Neuronal stem cell (in vitro differentiated cells): Measurements from ENCODE around the gene CEACAM16.

Source experiments
- DNase-seq: peaks from one replicate; pipeline ENCODE4 v3.0.0-alpha.2; 2013; ENCODE audit warnings: low spot score
- H2AFZ ChIP-seq: one replicate; pipeline ENCODE4 v1.6.1; 2013; ENCODE audit warnings: mild to moderate bottlenecking, low read length, inconsistent platforms
- H2AK5ac ChIP-seq: 2 replicates; pipeline ENCODE4 v1.6.1; 2013; ENCODE audit warnings: low read depth, mild to moderate bottlenecking, inconsistent platforms, low read length, moderate library complexity, mixed read lengths
- H2BK120ac ChIP-seq: 2 replicates; pipeline ENCODE4 v1.6.1; 2013; ENCODE audit warnings: low read depth, mild to moderate bottlenecking, inconsistent platforms, low read length, moderate library complexity, mixed read lengths
- H2BK12ac ChIP-seq: one replicate; pipeline ENCODE4 v1.6.1; 2013; ENCODE audit warnings: low read length, inconsistent platforms
- H2BK15ac ChIP-seq: 2 replicates; pipeline ENCODE4 v1.6.1; 2013; ENCODE audit warnings: mild to moderate bottlenecking, low read length, inconsistent platforms, mixed read lengths
- H2BK5ac ChIP-seq: one replicate; pipeline ENCODE4 v1.6.1; 2013; ENCODE audit warnings: inconsistent platforms, mild to moderate bottlenecking, low read length, moderate library complexity
- H3K14ac ChIP-seq: one replicate; pipeline ENCODE4 v1.6.1; 2013; ENCODE audit warnings: low read length, inconsistent platforms
- H3K18ac ChIP-seq: 2 replicates; pipeline ENCODE4 v1.6.1; 2013; ENCODE audit warnings: low read length, inconsistent platforms
- H3K23ac ChIP-seq: 2 replicates; pipeline ENCODE4 v1.6.1; 2013; ENCODE audit warnings: low read depth, mild to moderate bottlenecking, mixed read lengths, low read length, inconsistent platforms; ENCODE audit not compliant: poor library complexity
- H3K27ac ChIP-seq: replicated peaks from 3 replicates; pipeline ENCODE4 v1.5.1; 2013; ENCODE audit warnings: low read length, inconsistent platforms
- H3K27me3 ChIP-seq, 3 experiments: 2 replicates each; pipeline ENCODE4 v1.6.1; 2013; ENCODE audit warnings: low read length in 3 of 3, mild to moderate bottlenecking in 2 of 3, inconsistent platforms in 1 of 3, low read depth in 1 of 3, mixed read lengths in 1 of 3, moderate library complexity in 1 of 3; ENCODE audit not compliant: control insufficient read depth in 3 of 3, insufficient read depth in 3 of 3
- H3K36me3 ChIP-seq, 2 donors: replicated peaks in 1 of 2; 2 replicates each; pipeline ENCODE4 v1.6.1; 2013; ENCODE audit warnings: low read length in 2 of 2; ENCODE audit not compliant: control insufficient read depth in 2 of 2, insufficient read depth in 2 of 2
- H3K4ac ChIP-seq: 2 replicates; pipeline ENCODE4 v1.6.1; 2013; ENCODE audit warnings: inconsistent platforms, mild to moderate bottlenecking, low read length, moderate library complexity
- H3K4me1 ChIP-seq, 2 donors: 1 replicate in 1 of 2; 2 replicates in 1 of 2; pipeline ENCODE4 v1.6.1; 2013; ENCODE audit warnings: low read length in 2 of 2, low read depth in 1 of 2; ENCODE audit not compliant: control insufficient read depth in 2 of 2, insufficient read depth in 1 of 2
- H3K4me2 ChIP-seq: one replicate; pipeline ENCODE4 v1.6.1; 2013; ENCODE audit warnings: mild to moderate bottlenecking, low read length, inconsistent platforms; ENCODE audit not compliant: insufficient read depth, poor library complexity, severe bottlenecking
- H3K4me3 ChIP-seq, 2 donors: 2 replicates each; pipeline ENCODE4 v1.5.1; 2013; ENCODE audit warnings: low read length in 2 of 2, mild to moderate bottlenecking in 2 of 2, inconsistent platforms in 1 of 2, moderate library complexity in 1 of 2
- H3K79me1 ChIP-seq: one replicate; pipeline ENCODE4 v1.6.1; 2013; ENCODE audit warnings: low read depth, mild to moderate bottlenecking, inconsistent platforms, low read length, moderate library complexity
- H3K9ac ChIP-seq: one replicate; pipeline ENCODE4 v1.6.1; 2013; ENCODE audit warnings: mild to moderate bottlenecking, low read depth, low read length, inconsistent platforms; ENCODE audit not compliant: poor library complexity
- H3K9me3 ChIP-seq, 2 donors: replicated peaks in 1 of 2; 2 replicates each; pipeline versions ENCODE3 to v1.6.1; 2013; ENCODE audit warnings: low read length in 2 of 2, mild to moderate bottlenecking in 2 of 2, inconsistent platforms in 1 of 2, low read depth in 1 of 2, mixed read lengths in 1 of 2, moderate library complexity in 1 of 2; ENCODE audit not compliant: control insufficient read depth in 2 of 2, insufficient read depth in 1 of 2
- H4K8ac ChIP-seq: one replicate; pipeline ENCODE4 v1.6.1; 2013; ENCODE audit warnings: low read depth, mild to moderate bottlenecking, inconsistent platforms, low read length, moderate library complexity
- H4K91ac ChIP-seq: one replicate; pipeline ENCODE4 v1.6.1; 2013; ENCODE audit warnings: low read length, low read depth, mild to moderate bottlenecking, inconsistent platforms; ENCODE audit not compliant: poor library complexity
- WGBS, 2 donors: extraction: QIAGEN DNeasy Blood & Tissue Kit; methylation state at CpG; one replicate each; pipeline ENCODE4 v1.1.7; 2013; ENCODE audit warnings: missing lambda C conversion rate in 2 of 2, mixed read lengths in 1 of 2; ENCODE audit not compliant: insufficient read length in 2 of 2, insufficient replicate concordance in 1 of 2; ENCODE audit errors: extremely low coverage in 2 of 2; 5-methylcytosine and 5-hydroxymethylcytosine counted together

The CEACAM16 gene

DNA sequence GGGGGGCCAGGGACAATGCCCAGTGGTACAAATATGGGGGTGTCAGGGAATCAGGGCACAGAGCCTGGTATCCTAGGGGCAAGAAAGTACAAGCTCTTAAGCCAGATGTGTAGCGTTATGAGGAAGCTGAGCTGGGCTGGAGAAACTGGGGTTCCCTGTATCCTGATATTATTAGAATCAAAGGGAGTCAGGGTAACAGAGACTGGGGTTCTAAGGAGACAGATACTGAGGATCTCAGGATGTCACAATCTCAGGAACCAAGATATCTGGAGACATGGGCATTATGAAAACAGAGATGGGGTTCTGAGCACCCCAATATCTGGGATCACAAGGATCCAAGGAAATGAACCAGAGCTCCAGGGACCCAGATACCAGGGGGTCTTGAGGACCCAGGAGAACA is 50.3 kb downstream of the CEACAM16 start:
- H3K9ac ChIP-seq: no peak overlapping the region
- H3K27me3 ChIP-seq: peaks cover 15 to 74% (median 22%) of the 10 kb centered on the region in 3 experiments
- no peak overlapping the region for H3K4ac ChIP-seq
- no peak overlapping the region for H3K14ac ChIP-seq
- peaks cover 11 to 22% of the 10 kb centered on the region in 2 donors for H3K4me1 ChIP-seq
- H3K4me3 ChIP-seq: peak overlapping the region in 1 of 2 donors; percentile 45
- H3K36me3 ChIP-seq: no peaks in the 10 kb centered on the region
- no peak overlapping the region for H3K4me2 ChIP-seq
- H3K23ac ChIP-seq: no peak overlapping the region
- H4K8ac ChIP-seq: no peak overlapping the region
- H2BK15ac ChIP-seq: no peak overlapping the region
- H3K27ac ChIP-seq: no peak overlapping the region
- WGBS, 2 donors: no CpG with 5 or more reads among the region's 1 CpG
- no peak overlapping the region for H2BK120ac ChIP-seq
- H4K91ac ChIP-seq: no peak overlapping the region
- peak overlapping the region; percentile 90 for H2AFZ ChIP-seq
- no peak overlapping the region for H2BK12ac ChIP-seq
- H3K9me3 ChIP-seq: peaks cover 0 to 1% of the 10 kb centered on the region in 2 donors
- no peak overlapping the region for H2AK5ac ChIP-seq
- no peak overlapping the region for H2BK5ac ChIP-seq
- no peak overlapping the region for H3K18ac ChIP-seq
- DNase-seq: no peak
- H3K79me1 ChIP-seq: no peaks in the 10 kb centered on the region

DNA sequence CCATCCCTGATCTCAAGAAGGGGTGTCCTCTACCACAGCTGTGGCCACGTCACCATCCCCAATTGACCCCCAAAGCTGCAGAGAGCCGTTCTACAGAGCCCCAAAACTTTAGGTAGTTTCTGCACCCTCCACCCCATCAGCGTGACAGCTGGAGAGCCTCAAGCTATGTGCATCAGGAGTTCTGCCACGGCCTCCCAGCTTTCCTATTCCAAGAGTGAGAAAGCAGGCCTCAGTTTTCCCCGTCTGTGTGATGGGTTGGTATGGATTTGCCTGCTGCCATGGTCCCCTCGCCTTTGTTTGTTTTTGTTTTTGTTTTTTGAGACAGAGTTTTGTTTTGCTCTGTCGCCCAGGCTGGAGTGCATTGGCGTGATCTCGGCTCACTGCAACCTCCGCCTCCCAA is 51.0 kb downstream of the CEACAM16 start:
- Histone ChIP-seq H3K4me1 (peaks cover 13 to 25% of the 10 kb centered on the region in 2 donors), H2BK15ac (no peak overlapping the region), H3K4ac (no peak overlapping the region), H3K14ac (no peak overlapping the region), H3K18ac (no peak overlapping the region), H3K9ac (no peak overlapping the region), H3K27ac (no peak overlapping the region), H3K4me2 (no peak overlapping the region), H2BK12ac (no peak overlapping the region), H2AK5ac (no peak overlapping the region), H3K79me1 (no peaks in the 10 kb centered on the region), H2BK120ac (no peak overlapping the region), H4K8ac (no peak overlapping the region), H3K27me3 (peaks cover 19 to 81% (median 21%) of the 10 kb centered on the region in 3 experiments), H3K4me3 (no peak overlapping the region), H3K36me3 (no peaks in the 10 kb centered on the region), H3K23ac (no peak overlapping the region), H3K9me3 (peaks cover 0 to 1% of the 10 kb centered on the region in 2 donors), H2BK5ac (no peak overlapping the region), H2AFZ (no peak overlapping the region), H4K91ac (no peak overlapping the region)
- no peak for DNase-seq
- WGBS, 2 donors: no CpG with 5 or more reads among the region's 10 CpGs

DNA sequence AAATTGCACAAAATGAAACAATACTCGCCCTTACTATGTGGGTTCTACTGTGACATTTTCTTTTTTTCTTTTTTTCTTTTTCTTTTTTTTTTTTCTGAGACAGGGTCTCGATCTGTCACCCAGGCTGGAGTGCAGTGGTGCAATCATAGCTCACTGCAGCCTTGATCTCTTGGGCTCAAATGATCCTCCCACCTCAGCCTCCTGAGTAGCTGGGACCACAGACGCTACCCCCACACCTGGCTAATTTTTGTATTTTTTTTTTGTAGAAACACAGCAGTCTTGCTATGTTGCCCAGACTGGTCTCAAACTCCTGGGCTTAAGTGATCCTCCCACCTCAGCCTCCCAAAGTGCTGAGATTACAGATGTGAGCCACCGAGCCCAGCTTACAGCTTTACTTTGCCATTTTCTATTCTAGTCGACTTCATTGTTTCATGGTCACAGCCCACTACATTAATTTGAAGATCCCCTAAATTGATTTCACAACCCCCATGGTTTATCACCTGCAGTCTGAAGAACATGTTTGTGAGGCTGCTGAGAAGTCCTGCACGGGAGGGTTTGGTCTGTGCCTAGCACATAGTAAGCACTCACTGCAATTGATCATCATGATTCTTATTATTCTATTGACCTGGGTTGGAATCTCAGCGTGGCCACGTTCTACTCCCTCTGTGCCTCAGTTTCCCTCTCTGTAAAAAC is 53.3 kb downstream of the CEACAM16 start:
- Histone ChIP-seq H2BK120ac (no peak overlapping the region), H3K79me1 (no peaks in the 10 kb centered on the region), H2BK15ac (no peak overlapping the region), H3K9ac (no peak overlapping the region), H3K4me1 (peaks cover 17 to 33% of the 10 kb centered on the region in 2 donors), H3K4me3 (no peak overlapping the region), H2BK12ac (no peak overlapping the region), H3K27ac (no peak overlapping the region), H2AK5ac (no peak overlapping the region), H4K8ac (no peak overlapping the region), H4K91ac (no peak overlapping the region), H3K4me2 (no peak overlapping the region), H3K36me3 (no peaks in the 10 kb centered on the region), H3K27me3 (peaks cover 0 to 85% (median 34%) of the 10 kb centered on the region in 3 experiments), H2BK5ac (no peak overlapping the region), H3K9me3 (peaks cover 0 to 1% of the 10 kb centered on the region in 2 donors), H3K23ac (no peak overlapping the region), H3K14ac (no peak overlapping the region), H3K4ac (no peak overlapping the region), H3K18ac (no peak overlapping the region), H2AFZ (no peak overlapping the region)
- WGBS, 2 donors: no CpG with 5 or more reads among the region's 8 CpGs
- DNase-seq: no peak

GRCh38 chr19:44752816-44753625 is 54.1 kb downstream of the CEACAM16 start:
- no peak overlapping the region for H2AK5ac ChIP-seq
- H3K4me2 ChIP-seq: no peak overlapping the region
- H4K8ac ChIP-seq: no peak overlapping the region
- H4K91ac ChIP-seq: no peak overlapping the region
- peak overlapping the region; percentile 66 for H2AFZ ChIP-seq
- no CpG with 5 or more reads among the region's 18 CpGs for WGBS, 2 donors
- no peak for DNase-seq
- peak overlapping the region; percentile 90 for H3K23ac ChIP-seq
- peak overlapping the region; percentile 14 to 37 for H3K4me3 ChIP-seq
- peak overlapping the region; percentile 59 for H3K18ac ChIP-seq
- H3K4ac ChIP-seq: no peak overlapping the region
- no peak overlapping the region for H2BK5ac ChIP-seq
- H3K9ac ChIP-seq: peak overlapping the region; percentile 63
- no peaks in the 10 kb centered on the region for H3K9me3 ChIP-seq
- H3K14ac ChIP-seq: no peak overlapping the region
- peaks cover 12 to 33% of the 10 kb centered on the region in 2 donors for H3K4me1 ChIP-seq
- H2BK12ac ChIP-seq: no peak overlapping the region
- no peak overlapping the region for H3K27ac ChIP-seq
- H3K36me3 ChIP-seq: no peaks in the 10 kb centered on the region
- H3K79me1 ChIP-seq: no peaks in the 10 kb centered on the region
- H3K27me3 ChIP-seq: peaks cover 0 to 85% (median 30%) of the 10 kb centered on the region in 3 experiments
- no peak overlapping the region for H2BK120ac ChIP-seq
- no peak overlapping the region for H2BK15ac ChIP-seq
